Activated gamma-delta T cell (primary cell): Measurements from ENCODE around the gene CELA2B.
"Not testable (repeated sequence)": the region's sequence is repeated elsewhere in the genome, so short reads cannot be mapped to it uniquely, and the experiment has no call there.

ENCODE experiments used
- DNase-seq: peaks from one replicate; lab custom pipeline; 2025; lab: John Stamatoyannopoulos, UW

CELA2B gene

GRCh38 chr1:15445390-15446122 lies 30.3 kb upstream of the CELA2B start:
- DNase-seq = no peak

GRCh38 chr1:15446212-15446611 lies 29.7 kb upstream of the CELA2B start:
- no peak for DNase-seq

GRCh38 chr1:15448877-15449462 lies 26.9 kb upstream of the CELA2B start:
- DNase-seq = no peak

- DNase-seq = no peak
These were observed 26.3 kb upstream of the CELA2B start for GRCh38 chr1:15449567-15449966.

GRCh38 chr1:15451014-15451722 lies 24.7 kb upstream of the CELA2B start:
- no peak for DNase-seq

GRCh38 chr1:15452216-15452615 lies 23.7 kb upstream of the CELA2B start:
- DNase-seq = no peak

- no peak for DNase-seq
These were observed 22.9 kb upstream of the CELA2B start for GRCh38 chr1:15452866-15453571.

- DNase-seq = no peak
These were observed 22.2 kb upstream of the CELA2B start for GRCh38 chr1:15453734-15454133.

GRCh38 chr1:15454256-15454655 lies 21.6 kb upstream of the CELA2B start:
- DNase-seq = no peak

- no peak for DNase-seq
These were observed 20.4 kb upstream of the CELA2B start for GRCh38 chr1:15455522-15455921.

- DNase-seq = no peak
These were observed 19.5 kb upstream of the CELA2B start, which contains the start of gene CELA2A for GRCh38 chr1:15456313-15456954. CELA2A (plus strand) TSS chr1:15456732; CDS start chr1:15456754, 22 bp downstream.

- DNase-seq = no peak
These were observed 18.3 kb upstream of the CELA2B start for GRCh38 chr1:15457585-15457984.

- not testable (repeated sequence) for DNase-seq
These were observed 17.5 kb upstream of the CELA2B start for GRCh38 chr1:15458388-15458787.

- DNase-seq = no peak
These were observed 15.9 kb upstream of the CELA2B start for GRCh38 chr1:15459771-15460707.

- DNase-seq = no peak
These were observed 15.2 kb upstream of the CELA2B start for GRCh38 chr1:15460708-15461095.

GRCh38 chr1:15463064-15463800 lies 12.7 kb upstream of the CELA2B start:
- not testable (repeated sequence) for DNase-seq

GRCh38 chr1:15463926-15464322 lies 12.0 kb upstream of the CELA2B start:
- not testable (repeated sequence) for DNase-seq

- no peak for DNase-seq
These were observed 10.2 kb upstream of the CELA2B start for GRCh38 chr1:15465674-15466073.

GRCh38 chr1:15466955-15467625 lies 8.8 kb upstream of the CELA2B start:
- not testable (repeated sequence) for DNase-seq
